GM13977 (cell line): Measurements from ENCODE around the gene RNF10.

Experiments used
- DNase-seq: peaks from one replicate; pipeline ENCODE4 v3.0.0; 2012; ENCODE audit warnings: low spot score
- CTCF ChIP-seq: IDR thresholded peaks from 2 replicates; pipeline ENCODE4 v1.5.1; 2012; ENCODE audit warnings: mild to moderate bottlenecking, control low read depth; ENCODE audit not compliant: insufficient read depth; ENCODE audit errors: extremely low read depth, missing control alignments
- in situ Hi-C: fragments of 300-500 bp; cut with MboI; formaldehyde crosslinking; loops from one replicate; pipeline ENCODE4 v1.12.0; 2022; ENCODE audit warnings: low sequenced_read_pairs, low pct_unique_long_range_greater_than_20kb, mixed read lengths, inconsistent platforms; ENCODE audit not compliant: unreplicated experiment

RNF10 gene

GRCh38 chr12:120490833-120491512 is 43.2 kb upstream of the RNF10 start:
- in situ Hi-C loops, result no loop called here
- no peak for TF ChIP-seq CTCF
- no peak for DNase-seq

- in situ Hi-C loops, result no loop called here
- TF ChIP-seq CTCF, result no peak
- no peak for DNase-seq
These were observed 38.9 kb upstream of the RNF10 start for GRCh38 chr12:120495186-120495730.

GRCh38 chr12:120495731-120496412 is 38.3 kb upstream of the RNF10 start, which contains the start of gene DYNLL1:
DYNLL1 (plus strand) TSS chr12:120496113; CDS start chr12:120496422, 309 bp downstream.
- in situ Hi-C loops, result no loop called here
- TF ChIP-seq CTCF, result no peak
- peak; percentile 98 for DNase-seq

GRCh38 chr12:120496413-120497340 is 37.5 kb upstream of the RNF10 start:
- peak; percentile 71 for DNase-seq
- peak; percentile 40 for TF ChIP-seq CTCF
- in situ Hi-C loops, result no loop called here

GRCh38 chr12:120497524-120498150 is 36.5 kb upstream of the RNF10 start:
- in situ Hi-C loops, result no loop called here

More at GRCh38 chr12:120497524-120498150, 36.5 kb upstream of the RNF10 start:
- DNase-seq, result no peak
- no peak for TF ChIP-seq CTCF
